Lung (tissue), 12 donors: ENCODE measurements around the gene KNDC1. TPM values are rescaled to one million over a fixed set of nuclear protein-coding genes. Genes with fewer than 3 reads are reported as not detected.

Experiments used
- ATAC-seq: fragments of 200-7000 bp; cut with Tn5 transposase; one replicate; pipeline ENCODE4 v1.9.1; 2020; ENCODE audit warnings: moderate number of reproducible peaks; ENCODE audit not compliant: insufficient read depth, low FRiP score
- DNase-seq, 3 donors: peaks; one replicate each; pipeline ENCODE4 v3.0.0-alpha.2; 2013 to 2017
- H3K27ac ChIP-seq, 2 donors: one replicate each; pipeline ENCODE4 v1.5.1; 2013; ENCODE audit warnings: mild to moderate bottlenecking in 2 of 2, moderate library complexity in 2 of 2, control low read depth in 1 of 2, inconsistent platforms in 1 of 2, low read depth in 1 of 2, low read length in 1 of 2
- H3K27me3 ChIP-seq, 3 donors: one replicate each; pipeline ENCODE4 v1.5.1; 2013; ENCODE audit warnings: low read length in 2 of 3; ENCODE audit not compliant: control insufficient read depth in 3 of 3, insufficient read depth in 3 of 3
- H3K36me3 ChIP-seq, 4 donors: one replicate each; pipeline ENCODE4 v1.5.1; 2013; ENCODE audit warnings: low read length in 4 of 4, mild to moderate bottlenecking in 1 of 4, moderate library complexity in 1 of 4; ENCODE audit not compliant: control insufficient read depth in 4 of 4, insufficient read depth in 4 of 4
- H3K4me1 ChIP-seq, 5 donors: one replicate each; pipeline ENCODE4 v1.5.1; 2013; ENCODE audit warnings: low read length in 5 of 5, mild to moderate bottlenecking in 2 of 5, moderate library complexity in 1 of 5; ENCODE audit not compliant: control insufficient read depth in 5 of 5, insufficient read depth in 5 of 5
- H3K4me3 ChIP-seq: one replicate; pipeline ENCODE4 v1.5.1; 2013; ENCODE audit warnings: mild to moderate bottlenecking, control low read depth, moderate library complexity
- H3K9ac ChIP-seq, 2 donors: one replicate each; pipeline ENCODE4 v1.5.1; 2013; ENCODE audit warnings: low read length in 2 of 2, control low read depth in 1 of 2; ENCODE audit not compliant: insufficient read depth in 1 of 2
- H3K9me3 ChIP-seq, 4 donors: one replicate each; pipeline ENCODE4 v1.5.1; 2013; ENCODE audit warnings: low read length in 3 of 4, mild to moderate bottlenecking in 1 of 4, moderate library complexity in 1 of 4; ENCODE audit not compliant: control insufficient read depth in 4 of 4, insufficient read depth in 3 of 4
- CTCF ChIP-seq: IDR thresholded peaks from 2 replicates; pipeline ENCODE4 v1.5.1; 2012; ENCODE audit warnings: mild to moderate bottlenecking; ENCODE audit errors: control extremely low read depth, extremely low read depth
- WGBS, 2 donors: extraction: QIAGEN DNeasy Blood & Tissue Kit; methylation state at CpG; one replicate each; pipeline ENCODE4 v1.1.7; 2013; 5-methylcytosine and 5-hydroxymethylcytosine counted together
- polyA plus RNA-seq, 2 donors: library from polyadenylated mRNA; stranded (reverse); fragments of 200-250 nt; gene quantifications; one replicate each; pipeline ENCODE4 v1.2.1, GENCODE V29; 2013
- total RNA-seq, 2 donors: library from RNA; depleted of rRNA in 1 of 2; stranded (reverse); fragments of >200 nt in 1 of 2; gene quantifications; one replicate each; pipeline ENCODE4 v1.2.1, GENCODE V29; 2014 to 2021
- donor health status: control.
- donor health status: control.
- donor health status: Bipolar disorder and iron deficiency.
- donor health status: healthy.
- donor health status: DM: yes; HTN: yes; CAD: no.

The KNDC1 gene
- total and polyA plus RNA-seq, 4 donors: 3.2 to 21.0 (median 6.7) TPM

GRCh38 chr10:133179651-133180050 lies 19.6 kb downstream of the KNDC1 start:
- Histone ChIP-seq H3K4me3 (no peak overlapping the region), H3K9me3 (peaks cover 0 to 13% (median 0%) of the 10 kb centered on the region in 4 donors), H3K36me3 (peaks cover 0 to 7% (median 2%) of the 10 kb centered on the region in 4 donors), H3K27me3 (no peaks in the 10 kb centered on the region), H3K27ac (no peak overlapping the region), H3K4me1 (no peaks in the 10 kb centered on the region), H3K9ac (no peak overlapping the region)
- DNase-seq: no peak
- ATAC-seq: no peak
- WGBS, 2 donors: 82 to 83% methylated on average over 25 to 26 of the region's 26 CpGs
- no peak for TF ChIP-seq CTCF

- DNase-seq (no peak), ATAC-seq (no peak)
- WGBS, 2 donors: 90 to 92% methylated on average over 33 of the region's 33 CpGs
- Histone ChIP-seq H3K9ac (no peak overlapping the region), H3K9me3 (peaks cover 0 to 13% (median 0%) of the 10 kb centered on the region in 4 donors), H3K4me3 (no peak overlapping the region), H3K36me3 (peaks cover 0 to 7% (median 2%) of the 10 kb centered on the region in 4 donors), H3K27me3 (no peaks in the 10 kb centered on the region), H3K4me1 (no peaks in the 10 kb centered on the region), H3K27ac (no peak overlapping the region)
- no peak for TF ChIP-seq CTCF
Observed at GRCh38 chr10:133180192-133180964, 20.4 kb downstream of the KNDC1 start.

- no peak overlapping the region for H3K9ac ChIP-seq
- DNase-seq (no peak), ATAC-seq (no peak)
- no peak overlapping the region for H3K27ac ChIP-seq
- no peak overlapping the region for H3K4me3 ChIP-seq
- peaks cover 0 to 7% (median 2%) of the 10 kb centered on the region in 4 donors for H3K36me3 ChIP-seq
- no peaks in the 10 kb centered on the region for H3K27me3 ChIP-seq
- TF ChIP-seq CTCF: no peak
- H3K4me1 ChIP-seq: no peaks in the 10 kb centered on the region
- peaks cover 0 to 13% (median 0%) of the 10 kb centered on the region in 4 donors for H3K9me3 ChIP-seq
- 90% methylated on average over 23 of the region's 23 CpGs for WGBS, 2 donors
Observed at GRCh38 chr10:133180965-133181639, 21.1 kb downstream of the KNDC1 start.
